SU-DHL-6 (cell line): ENCODE measurements around the gene NTN5.

Source experiments
- H2AFZ ChIP-seq: fragments of 200-600 bp; sonication (generic); 2 replicates; pipeline ENCODE4 v1.6.1; 2014; ENCODE audit warnings: low read depth, mild to moderate bottlenecking, moderate library complexity, mixed read lengths, antibody characterized with exemption, low read length; ENCODE audit not compliant: severe bottlenecking
- H3F3A ChIP-seq: fragments of 200-600 bp; shearing (Covaris generic); 2 replicates; pipeline ENCODE4 v1.6.0; 2016; ENCODE audit warnings: antibody characterized with exemption, mild to moderate bottlenecking; ENCODE audit not compliant: insufficient read depth
- H3K27ac ChIP-seq: fragments of 200-600 bp; sonication (generic); 2 replicates; pipeline ENCODE4 v1.5.1; 2016; ENCODE audit warnings: low read depth, mild to moderate bottlenecking, low read length, moderate library complexity, mixed read lengths
- H3K27me3 ChIP-seq: fragments of 200-600 bp; sonication (generic), shearing (Covaris generic); 2 replicates; pipeline ENCODE4 v1.6.0; 2014; ENCODE audit warnings: mild to moderate bottlenecking, low read length
- H3K36me3 ChIP-seq: fragments of 200-600 bp; sonication (generic); 2 replicates; pipeline ENCODE4 v1.6.1; 2014; ENCODE audit warnings: mild to moderate bottlenecking, low read length, mixed read lengths
- H3K4me2 ChIP-seq: fragments of 300-600, 200-600 bp; shearing (Covaris generic), sonication (generic); 2 replicates; pipeline ENCODE4 v1.6.0; 2014; ENCODE audit warnings: low read length, low read depth, mild to moderate bottlenecking; ENCODE audit not compliant: poor library complexity, severe bottlenecking
- H3K4me3 ChIP-seq: fragments of 200-600 bp; sonication (generic); 2 replicates; pipeline ENCODE4 v1.5.1; 2014; ENCODE audit warnings: antibody characterized with exemption, low read length, mild to moderate bottlenecking, mixed read lengths; ENCODE audit not compliant: insufficient read depth, poor library complexity, severe bottlenecking
- H3K79me2 ChIP-seq: fragments of 200-600 bp; sonication (generic); 2 replicates; pipeline ENCODE4 v1.6.1; 2014; ENCODE audit warnings: mild to moderate bottlenecking, low read length, moderate library complexity; ENCODE audit not compliant: insufficient read depth
- H3K9ac ChIP-seq: fragments of 200-600 bp; sonication (generic); 2 replicates; pipeline ENCODE4 v1.7.0; 2014; ENCODE audit warnings: mild to moderate bottlenecking, low read length
- H3K9me2 ChIP-seq: fragments of 200-600 bp; sonication (generic); replicated peaks from 2 replicates; pipeline ENCODE4 v1.6.1; 2014; ENCODE audit warnings: low read length; ENCODE audit not compliant: insufficient read depth
- H3K9me3 ChIP-seq: fragments of 200-600 bp; sonication (generic); 2 replicates; pipeline ENCODE4 v1.6.1; 2014; ENCODE audit warnings: low read length, mixed read lengths; ENCODE audit not compliant: insufficient read depth
- H4K20me1 ChIP-seq: fragments of 200-600 bp; sonication (generic); 2 replicates; pipeline ENCODE4 v1.6.1; 2014; ENCODE audit warnings: low read depth, mild to moderate bottlenecking, antibody characterized with exemption, low read length, moderate library complexity, mixed read lengths
- EZH2phosphoT487 ChIP-seq: fragments of 200-600 bp; sonication (generic), shearing (Covaris generic); conservative IDR thresholded peaks from 2 replicates; pipeline ENCODE4 v1.6.1; 2018; ENCODE audit warnings: mild to moderate bottlenecking, antibody characterized with exemption, low read length, moderate library complexity, mixed read lengths
- TF ChIP-seq, protein P1 (sequence below): fragments of 200-600 bp; sonication (generic); IDR thresholded peaks from one replicate; pipeline ENCODE4 v1.5.1; 2017; ENCODE audit warnings: antibody characterized with exemption, mild to moderate bottlenecking, low read length, moderate library complexity; ENCODE audit not compliant: insufficient read depth, poor library complexity, severe bottlenecking

Gene NTN5

DNA sequence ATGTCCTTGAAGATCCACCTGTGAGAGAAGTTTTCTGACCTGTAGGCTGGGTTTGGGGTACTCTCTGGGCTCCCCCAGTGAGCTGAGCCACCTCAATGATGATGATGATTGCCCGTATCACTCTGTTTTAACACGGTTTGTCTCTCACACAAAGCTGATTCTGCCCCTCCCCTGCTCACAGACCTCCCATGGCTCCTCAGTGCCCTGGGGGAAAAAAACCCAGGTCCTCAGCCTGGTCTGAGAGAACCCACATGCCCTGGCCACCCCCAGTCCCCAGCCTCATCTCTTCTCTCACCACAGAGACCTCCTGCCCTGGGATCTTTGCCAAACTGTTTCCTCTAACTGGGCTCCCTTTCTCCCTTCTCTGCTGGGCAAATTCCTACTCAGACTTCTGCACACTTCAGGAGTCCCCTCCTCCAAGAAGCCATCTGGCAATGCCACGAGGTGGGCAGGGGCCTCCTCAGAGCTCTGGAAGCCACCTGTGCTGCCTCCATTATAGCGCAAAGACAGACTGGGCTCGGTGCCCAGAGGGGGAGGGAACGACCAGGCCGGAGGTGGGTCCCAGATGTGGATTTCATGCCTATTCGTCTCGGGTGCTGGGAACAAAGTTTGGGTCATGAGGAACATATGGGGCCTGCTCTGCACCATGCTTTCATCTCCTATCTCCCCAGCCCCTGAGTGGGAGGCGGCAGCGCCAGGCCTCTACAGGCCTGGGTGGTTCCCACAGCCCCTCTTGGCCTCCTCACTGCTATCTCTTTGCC lies 18.3 kb downstream of the NTN5 start:
- no peak overlapping the region for H2AFZ ChIP-seq
- H3K9ac ChIP-seq = no peak overlapping the region
- no peak for TF ChIP-seq EZH2phosphoT487
- TF ChIP-seq, protein P1, sequence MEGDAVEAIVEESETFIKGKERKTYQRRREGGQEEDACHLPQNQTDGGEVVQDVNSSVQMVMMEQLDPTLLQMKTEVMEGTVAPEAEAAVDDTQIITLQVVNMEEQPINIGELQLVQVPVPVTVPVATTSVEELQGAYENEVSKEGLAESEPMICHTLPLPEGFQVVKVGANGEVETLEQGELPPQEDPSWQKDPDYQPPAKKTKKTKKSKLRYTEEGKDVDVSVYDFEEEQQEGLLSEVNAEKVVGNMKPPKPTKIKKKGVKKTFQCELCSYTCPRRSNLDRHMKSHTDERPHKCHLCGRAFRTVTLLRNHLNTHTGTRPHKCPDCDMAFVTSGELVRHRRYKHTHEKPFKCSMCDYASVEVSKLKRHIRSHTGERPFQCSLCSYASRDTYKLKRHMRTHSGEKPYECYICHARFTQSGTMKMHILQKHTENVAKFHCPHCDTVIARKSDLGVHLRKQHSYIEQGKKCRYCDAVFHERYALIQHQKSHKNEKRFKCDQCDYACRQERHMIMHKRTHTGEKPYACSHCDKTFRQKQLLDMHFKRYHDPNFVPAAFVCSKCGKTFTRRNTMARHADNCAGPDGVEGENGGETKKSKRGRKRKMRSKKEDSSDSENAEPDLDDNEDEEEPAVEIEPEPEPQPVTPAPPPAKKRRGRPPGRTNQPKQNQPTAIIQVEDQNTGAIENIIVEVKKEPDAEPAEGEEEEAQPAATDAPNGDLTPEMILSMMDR = no peak
- no peak overlapping the region for H3K4me3 ChIP-seq
- no peak overlapping the region for H3K4me2 ChIP-seq
- H4K20me1 ChIP-seq = no peaks in the 10 kb centered on the region
- H3K27ac ChIP-seq = no peak overlapping the region
- no peaks in the 10 kb centered on the region for H3K36me3 ChIP-seq
- H3K9me2 ChIP-seq = no peaks in the 10 kb centered on the region
- H3K79me2 ChIP-seq = no peaks in the 10 kb centered on the region
- no peaks in the 10 kb centered on the region for H3F3A ChIP-seq
- H3K27me3 ChIP-seq = no peaks in the 10 kb centered on the region
- no peaks in the 10 kb centered on the region for H3K9me3 ChIP-seq

DNA sequence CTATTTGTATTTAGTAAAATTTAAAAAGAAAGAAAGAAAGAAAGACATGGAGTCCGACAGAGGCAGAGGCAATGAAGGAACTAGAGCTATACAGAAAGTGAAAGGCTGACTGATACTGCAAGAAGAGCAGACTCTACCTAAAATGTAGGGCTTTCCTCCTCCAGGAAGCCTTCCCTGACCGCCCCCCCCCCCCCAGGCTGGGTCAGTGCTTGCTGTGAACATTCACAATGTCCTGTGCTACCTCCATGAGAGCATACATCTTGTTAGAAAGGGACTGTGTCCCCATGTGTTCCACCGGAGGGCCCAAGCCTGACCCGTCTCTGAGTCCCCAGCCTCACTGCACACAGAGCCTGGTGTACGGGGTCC lies 21.2 kb downstream of the NTN5 start:
- H3K4me2 ChIP-seq = no peak overlapping the region
- no peak for TF ChIP-seq EZH2phosphoT487
- TF ChIP-seq, protein P1 = no peak

DNA sequence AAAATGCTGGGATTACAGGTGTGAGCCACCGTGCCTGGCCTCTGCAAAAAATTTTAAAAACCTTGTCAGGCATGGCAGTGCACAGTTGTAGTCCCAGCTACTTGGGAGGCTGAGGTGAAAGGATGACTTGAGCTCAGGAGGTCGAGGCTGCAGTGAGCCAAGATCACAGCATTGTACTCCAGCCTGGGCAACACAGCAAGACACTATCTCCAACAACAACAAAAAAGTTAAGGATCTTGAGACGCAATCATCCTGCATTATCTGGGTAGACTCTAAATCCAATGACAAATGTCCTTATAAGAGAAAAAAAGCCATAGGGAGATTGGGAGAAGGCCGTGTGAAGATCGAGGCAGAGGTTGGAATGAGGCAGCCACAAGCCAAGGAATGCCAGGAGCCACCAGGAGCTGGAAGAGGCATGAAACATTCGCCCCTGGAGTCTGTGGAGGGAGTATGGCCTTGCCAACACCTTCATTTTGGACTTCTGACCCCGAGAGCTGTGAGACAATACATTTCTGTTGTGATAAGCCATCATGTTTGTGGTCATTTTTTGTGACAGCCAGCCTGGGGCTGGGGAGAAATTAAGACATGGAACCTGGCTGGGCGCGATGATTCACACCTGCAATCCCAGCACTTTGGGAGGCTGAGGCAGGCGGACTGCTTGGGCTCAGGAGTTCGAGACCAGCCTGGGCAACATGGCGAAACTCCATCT lies 21.7 kb downstream of the NTN5 start:
- H3F3A ChIP-seq = no peaks in the 10 kb centered on the region
- TF ChIP-seq, protein P1 = no peak
- no peak for TF ChIP-seq EZH2phosphoT487
- no peaks in the 10 kb centered on the region for H3K9me3 ChIP-seq
- H3K27ac ChIP-seq = no peak overlapping the region
- H3K4me3 ChIP-seq = no peak overlapping the region
- no peaks in the 10 kb centered on the region for H3K9me2 ChIP-seq
- no peak overlapping the region for H3K4me2 ChIP-seq
- H3K9ac ChIP-seq = no peak overlapping the region
- H3K79me2 ChIP-seq = no peaks in the 10 kb centered on the region
- no peaks in the 10 kb centered on the region for H4K20me1 ChIP-seq
- H3K36me3 ChIP-seq = no peaks in the 10 kb centered on the region
- no peak overlapping the region for H2AFZ ChIP-seq
- no peaks in the 10 kb centered on the region for H3K27me3 ChIP-seq

More for the DNA sequence above, 21.2 kb downstream of the NTN5 start:
- Histone ChIP-seq H3K79me2 (no peaks in the 10 kb centered on the region), H3K36me3 (no peaks in the 10 kb centered on the region), H2AFZ (no peak overlapping the region), H3K4me3 (no peak overlapping the region), H3K27ac (no peak overlapping the region), H3F3A (no peaks in the 10 kb centered on the region), H4K20me1 (no peaks in the 10 kb centered on the region), H3K9me3 (no peaks in the 10 kb centered on the region), H3K27me3 (no peaks in the 10 kb centered on the region), H3K9me2 (no peaks in the 10 kb centered on the region), H3K9ac (no peak overlapping the region)
